HepG2 (cell line): ENCODE measurements around the gene TM9SF4.

Experiments
- EP300 ChIP-seq, 3 experiments: sonication (generic) in 1 of 3; formaldehyde crosslinking in 1 of 3; IDR thresholded peaks; 2 replicates each; pipeline versions ENCODE4 v1.5.1 to v1.6.1; 2011 to 2020; ENCODE audit warnings: low read depth in 2 of 3, low read length in 2 of 3, borderline replicate concordance in 1 of 3, improper control_type of control experiment in 1 of 3, mild to moderate bottlenecking in 1 of 3, missing genetic modification reagents in 1 of 3, moderate library complexity in 1 of 3
- ESRRA ChIP-seq: sonication (generic); formaldehyde crosslinking; IDR thresholded peaks from 2 replicates; pipeline ENCODE4 v1.5.1; 2020; ENCODE audit warnings: mild to moderate bottlenecking, low read depth, missing genetic modification reagents
- HDAC6 ChIP-seq: fragments of 200-600 bp; sonication (generic); IDR thresholded peaks from 2 replicates; pipeline ENCODE4 v1.7.0; 2017; ENCODE audit warnings: mild to moderate bottlenecking, antibody characterized with exemption, low read length, low read depth
- MATR3 ChIP-seq: sonication (generic); formaldehyde crosslinking; IDR thresholded peaks from 2 replicates; pipeline ENCODE4 v1.4.0; 2020; ENCODE audit warnings: missing genetic modification reagents
- NR3C1 ChIP-seq: sonication (generic); formaldehyde crosslinking; IDR thresholded peaks from 2 replicates; pipeline ENCODE4 v1.4.0; 2020; ENCODE audit warnings: missing genetic modification reagents
- POLR2A ChIP-seq, 2 experiments: IDR thresholded peaks; 2 replicates each; pipeline ENCODE4 v1.6.1; 2011; ENCODE audit warnings: low read depth in 2 of 2, low read length in 2 of 2, mild to moderate bottlenecking in 1 of 2, moderate library complexity in 1 of 2; ENCODE audit not compliant: insufficient read depth in 1 of 2
- POLR2AphosphoS5 ChIP-seq: IDR thresholded peaks from 2 replicates; pipeline ENCODE4 v1.6.1; 2012; ENCODE audit warnings: low read depth, low read length
- SNAPC5 ChIP-seq: sonication (generic); formaldehyde crosslinking; IDR thresholded peaks from 2 replicates; pipeline ENCODE4 v1.8.1; 2023; ENCODE audit warnings: mild to moderate bottlenecking, missing genetic modification reagents, borderline replicate concordance
- SP2 ChIP-seq: sonication (generic); formaldehyde crosslinking; IDR thresholded peaks from 2 replicates; pipeline ENCODE4 v1.5.1; 2020; ENCODE audit warnings: mild to moderate bottlenecking, missing genetic modification reagents
- THAP7 ChIP-seq: sonication (generic); formaldehyde crosslinking; IDR thresholded peaks from 2 replicates; pipeline ENCODE4 v1.8.1; 2023; ENCODE audit warnings: mild to moderate bottlenecking, missing genetic modification reagents
- XBP1 ChIP-seq: sonication (generic); formaldehyde crosslinking; IDR thresholded peaks from 2 replicates; pipeline ENCODE4 v1.5.0; 2020; ENCODE audit warnings: missing genetic modification reagents
- ZBTB43 ChIP-seq: sonication (generic); formaldehyde crosslinking; conservative IDR thresholded peaks from 2 replicates; pipeline ENCODE4 v1.4.0; 2020; ENCODE audit warnings: missing genetic modification reagents
- ZBTB8A ChIP-seq: sonication (generic); formaldehyde crosslinking; IDR thresholded peaks from 2 replicates; pipeline ENCODE4 v1.4.0; 2020; ENCODE audit warnings: mild to moderate bottlenecking, low read depth, missing genetic modification reagents, borderline replicate concordance
- ZFP36 ChIP-seq: fragments of 150-350 bp; IDR thresholded peaks from 2 replicates; pipeline ENCODE4 v1.6.1; 2018; ENCODE audit warnings: borderline replicate concordance, low read length, low read depth; ENCODE audit not compliant: partially characterized antibody

GRCh38 chr20:32112841-32113240, 3.3 kb downstream of the TM9SF4 start:
- TF ChIP-seq NR3C1 (no peak), SP2 (CRISPR knock-in tag) (no peak), SNAPC5 (CRISPR knock-in tag) (no peak), XBP1 (no peak), EP300 (IDR thresholded peaks at IDR 0.05; ENCODE audit: low read depth in 2 of 2, low read length in 2 of 2) (no peak), EP300 (CRISPR knock-in tag; IDR thresholded peaks at IDR 0.05; ENCODE audit: borderline replicate concordance) (no peak), MATR3 (CRISPR knock-in tag) (no peak), ZBTB43 (CRISPR knock-in tag) (no peak), ESRRA (CRISPR knock-in tag) (no peak), POLR2AphosphoS5 (no peak), POLR2A (IDR thresholded peaks at IDR 0.05; ENCODE audit: insufficient read depth in 1 of 2, low read depth in 2 of 2, low read length in 2 of 2) (no peak), THAP7 (CRISPR knock-in tag) (no peak), ZFP36 (no peak), HDAC6 (no peak), ZBTB8A (CRISPR knock-in tag) (no peak)
